ENCODE results near the gene PLCG2. TPM values are rescaled to one million over a fixed set of nuclear protein-coding genes. Genes with fewer than 3 reads are reported as not detected.
"Not testable (repeated sequence)": the region's sequence is repeated elsewhere in the genome, so short reads cannot be mapped to it uniquely, and the experiment has no call there.

PLCG2 gene
- polyA plus RNA-seq, 1 donor from 2014 or later: not detected

DNA sequence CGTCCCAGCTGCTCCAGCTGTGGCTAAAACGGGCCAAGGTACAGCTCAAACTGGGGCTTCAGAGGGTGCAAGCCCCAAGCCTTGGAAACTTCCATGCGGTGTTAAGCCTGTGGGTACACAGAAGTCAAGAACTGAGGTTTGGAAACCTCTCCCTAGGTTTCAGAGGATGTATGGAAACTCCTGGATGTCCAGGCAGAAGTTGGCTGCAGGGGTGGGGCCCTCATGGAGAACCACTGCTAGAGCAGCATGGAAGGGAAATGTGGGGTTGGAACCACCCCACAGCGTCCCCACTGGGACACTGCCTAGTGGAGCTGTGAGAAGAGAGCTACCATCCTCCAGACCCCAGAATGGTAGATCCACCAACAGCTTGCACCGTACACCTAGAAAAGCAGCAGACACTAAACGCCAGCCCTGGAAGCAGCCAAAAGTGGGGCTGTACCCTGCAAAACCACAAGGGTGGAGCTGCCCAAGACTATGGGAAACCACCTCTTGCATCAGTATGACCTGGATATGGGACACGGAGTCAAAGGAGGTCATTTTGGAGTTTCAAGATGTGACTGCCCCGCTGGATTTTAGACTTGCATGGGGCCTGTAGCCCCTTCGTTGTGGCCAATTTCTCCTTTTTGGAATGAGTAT lies 230.0 kb downstream of the PLCG2 start:
- Histone ChIP-seq H3K9me3 (ENCODE audit: low read length) (no peaks in the 10 kb centered on the region), H3K9ac (ENCODE audit: low read length) (no peak overlapping the region), H3K9me2 (ENCODE audit: insufficient read depth, low read length) (no peaks in the 10 kb centered on the region), H3K27me3 (ENCODE audit: insufficient read depth, low read depth, low read length) (no peaks in the 10 kb centered on the region), H4K20me1 (ENCODE audit: insufficient read depth) (no peaks in the 10 kb centered on the region), H3K36me3 (ENCODE audit: insufficient read depth, low read length) (no peaks in the 10 kb centered on the region), H3K4me3 (ENCODE audit: low read length) (no peak overlapping the region), H3K79me2 (replicated peaks; ENCODE audit: insufficient read depth, low read length) (no peaks in the 10 kb centered on the region), H2AFZ (ENCODE audit: low read depth, low read length) (no peak overlapping the region), H3F3A (ENCODE audit: insufficient read depth, low read length, poor library complexity, severe bottlenecking) (no peaks in the 10 kb centered on the region), H3K27ac (ENCODE audit: low read length) (no peak overlapping the region), H3K4me2 (ENCODE audit: low read length) (no peak overlapping the region)
- TF ChIP-seq EP300 (conservative IDR thresholded peaks at IDR 0.05; ENCODE audit: poor library complexity, severe bottlenecking): no peak
- TF ChIP-seq RAD21 (conservative IDR thresholded peaks at IDR 0.05): no peak
- no peak for TF ChIP-seq POLR2AphosphoS5 (IDR thresholded peaks at IDR 0.05)
- no peak for TF ChIP-seq SMC3 (conservative IDR thresholded peaks at IDR 0.05; ENCODE audit: poor library complexity)
- no peak for TF ChIP-seq EZH2 (IDR thresholded peaks at IDR 0.05; ENCODE audit: borderline replicate concordance, insufficient read depth, low read length, poor library complexity, severe bottlenecking)
- no peak for TF ChIP-seq REST (IDR thresholded peaks at IDR 0.05; ENCODE audit: borderline replicate concordance)
- TF ChIP-seq, protein P1, sequence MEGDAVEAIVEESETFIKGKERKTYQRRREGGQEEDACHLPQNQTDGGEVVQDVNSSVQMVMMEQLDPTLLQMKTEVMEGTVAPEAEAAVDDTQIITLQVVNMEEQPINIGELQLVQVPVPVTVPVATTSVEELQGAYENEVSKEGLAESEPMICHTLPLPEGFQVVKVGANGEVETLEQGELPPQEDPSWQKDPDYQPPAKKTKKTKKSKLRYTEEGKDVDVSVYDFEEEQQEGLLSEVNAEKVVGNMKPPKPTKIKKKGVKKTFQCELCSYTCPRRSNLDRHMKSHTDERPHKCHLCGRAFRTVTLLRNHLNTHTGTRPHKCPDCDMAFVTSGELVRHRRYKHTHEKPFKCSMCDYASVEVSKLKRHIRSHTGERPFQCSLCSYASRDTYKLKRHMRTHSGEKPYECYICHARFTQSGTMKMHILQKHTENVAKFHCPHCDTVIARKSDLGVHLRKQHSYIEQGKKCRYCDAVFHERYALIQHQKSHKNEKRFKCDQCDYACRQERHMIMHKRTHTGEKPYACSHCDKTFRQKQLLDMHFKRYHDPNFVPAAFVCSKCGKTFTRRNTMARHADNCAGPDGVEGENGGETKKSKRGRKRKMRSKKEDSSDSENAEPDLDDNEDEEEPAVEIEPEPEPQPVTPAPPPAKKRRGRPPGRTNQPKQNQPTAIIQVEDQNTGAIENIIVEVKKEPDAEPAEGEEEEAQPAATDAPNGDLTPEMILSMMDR (IDR thresholded peaks at IDR 0.05; ENCODE audit: poor library complexity, severe bottlenecking): no peak
- no peak for TF ChIP-seq MXI1 (conservative IDR thresholded peaks at IDR 0.05; ENCODE audit: poor library complexity, severe bottlenecking)
- no peak for TF ChIP-seq TAF1 (IDR thresholded peaks at IDR 0.05; ENCODE audit: low read depth)

- H4K20me1 ChIP-seq (ENCODE audit: insufficient read depth); H2AFZ ChIP-seq (ENCODE audit: low read depth, low read length); H3K27ac ChIP-seq (ENCODE audit: low read length); H3K36me3 ChIP-seq (ENCODE audit: insufficient read depth, low read length); H3K4me2 ChIP-seq (ENCODE audit: low read length); H3K79me2 ChIP-seq (replicated peaks; ENCODE audit: insufficient read depth, low read length); H3K9me2 ChIP-seq (ENCODE audit: insufficient read depth, low read length); H3F3A ChIP-seq (ENCODE audit: insufficient read depth, low read length, poor library complexity, severe bottlenecking); H3K27me3 ChIP-seq (ENCODE audit: insufficient read depth, low read depth, low read length); H3K4me3 ChIP-seq (ENCODE audit: low read length); H3K9ac ChIP-seq (ENCODE audit: low read length); H3K9me3 ChIP-seq (ENCODE audit: low read length): not testable (repeated sequence)
These were observed 230.7 kb downstream of the PLCG2 start for GRCh38 chr16:82009789-82010188.

DNA sequence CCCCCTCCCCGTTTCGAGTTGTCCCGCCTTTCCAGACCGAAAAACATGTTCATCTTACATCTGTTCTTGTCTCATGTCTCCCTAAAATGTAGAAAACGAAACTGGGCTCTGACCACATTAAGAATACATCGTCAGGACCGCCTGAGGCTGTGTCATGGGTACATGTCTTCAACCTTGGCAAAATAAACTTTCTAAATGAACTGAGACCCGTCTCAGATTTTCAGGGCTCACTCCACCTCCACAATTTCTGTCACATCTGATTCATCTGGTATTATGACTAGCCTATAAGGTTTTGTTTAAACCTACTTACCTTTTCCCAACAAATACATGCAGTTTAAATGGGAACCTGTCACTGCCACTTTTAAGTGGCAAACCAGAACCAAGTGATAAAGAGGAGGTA lies 231.6 kb downstream of the PLCG2 start:
- Histone ChIP-seq H2AFZ (ENCODE audit: low read depth, low read length) (no peak overlapping the region), H3K9me3 (ENCODE audit: low read length) (no peaks in the 10 kb centered on the region), H3F3A (ENCODE audit: insufficient read depth, low read length, poor library complexity, severe bottlenecking) (no peaks in the 10 kb centered on the region), H3K79me2 (replicated peaks; ENCODE audit: insufficient read depth, low read length) (no peaks in the 10 kb centered on the region), H3K9me2 (ENCODE audit: insufficient read depth, low read length) (no peaks in the 10 kb centered on the region), H3K9ac (ENCODE audit: low read length) (no peak overlapping the region), H3K27me3 (ENCODE audit: insufficient read depth, low read depth, low read length) (no peaks in the 10 kb centered on the region), H3K4me3 (ENCODE audit: low read length) (no peak overlapping the region), H3K4me2 (ENCODE audit: low read length) (no peak overlapping the region), H3K36me3 (ENCODE audit: insufficient read depth, low read length) (no peaks in the 10 kb centered on the region), H3K27ac (ENCODE audit: low read length) (no peak overlapping the region), H4K20me1 (ENCODE audit: insufficient read depth) (no peaks in the 10 kb centered on the region)
- TF ChIP-seq MXI1 (conservative IDR thresholded peaks at IDR 0.05; ENCODE audit: poor library complexity, severe bottlenecking) (no peak), RAD21 (conservative IDR thresholded peaks at IDR 0.05) (no peak), REST (IDR thresholded peaks at IDR 0.05; ENCODE audit: borderline replicate concordance) (no peak), TAF1 (IDR thresholded peaks at IDR 0.05; ENCODE audit: low read depth) (no peak), SMC3 (conservative IDR thresholded peaks at IDR 0.05; ENCODE audit: poor library complexity) (no peak)
- TF ChIP-seq, protein P1 (IDR thresholded peaks at IDR 0.05; ENCODE audit: poor library complexity, severe bottlenecking): no peak
